Posterior cingulate gyrus (tissue), 11 donors: ENCODE data around the gene CACNA1G.

Experiments used
- DNase-seq, 10 donors: peaks; one replicate each; pipeline versions ENCODE4 v3.0.0 to v3.0.0-alpha.2; 2020 to 2021; ENCODE audit warnings: mixed read lengths in 3 of 10
- intact Hi-C: fragments of 100-400 bp; cut with DNase I; formaldehyde crosslinking; loops from one replicate; pipeline ENCODE4 v1.15.1; 2023

Gene CACNA1G

DNA sequence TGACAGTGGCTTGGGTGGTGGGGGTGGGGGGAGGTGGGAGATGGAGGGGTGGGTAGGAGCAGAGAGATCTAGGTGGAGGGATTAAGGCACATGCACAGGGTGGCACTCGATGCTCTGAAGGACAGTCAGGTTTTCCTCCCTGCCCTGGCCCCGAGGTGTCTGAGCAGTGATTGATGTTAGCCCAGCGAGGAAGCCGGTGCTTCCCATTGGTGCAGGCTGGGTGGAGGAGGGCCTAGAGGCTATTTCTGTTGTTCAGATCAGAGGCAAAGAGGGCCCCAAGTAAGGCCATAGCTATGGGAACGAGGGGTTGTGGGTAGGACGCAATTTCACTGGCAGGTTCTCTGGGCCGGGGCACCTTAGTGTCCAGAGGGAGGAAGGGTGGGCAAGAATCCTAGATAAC is 23.1 kb downstream of the CACNA1G start:
- no peak for DNase-seq
- intact Hi-C loops, result no loop called here

GRCh38 chr17:50584116-50584515 is 23.6 kb downstream of the CACNA1G start:
- DNase-seq, result no peak
- intact Hi-C loops, result no loop called here

DNA sequence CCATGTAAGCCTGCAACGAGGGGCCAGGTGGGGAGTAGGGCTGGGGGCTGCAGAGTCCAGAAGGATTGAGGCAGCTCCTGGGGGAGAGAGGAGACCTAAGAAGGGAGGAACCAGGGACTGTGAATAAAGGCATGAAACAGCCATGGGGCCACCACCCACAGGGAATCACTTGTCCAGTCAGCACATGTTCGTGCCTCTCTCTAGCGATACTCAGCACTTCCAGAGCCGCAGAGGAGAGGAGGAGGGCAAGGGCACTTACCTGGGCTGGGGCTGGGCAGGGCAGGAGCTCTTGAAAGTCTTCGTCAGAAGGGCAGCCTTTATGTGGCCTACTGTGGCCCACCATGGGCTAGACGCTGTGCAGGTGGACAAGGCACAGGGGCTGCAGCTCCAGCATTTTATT is 24.2 kb downstream of the CACNA1G start:
- intact Hi-C loops, result no loop called here
- DNase-seq, result no peak

DNA sequence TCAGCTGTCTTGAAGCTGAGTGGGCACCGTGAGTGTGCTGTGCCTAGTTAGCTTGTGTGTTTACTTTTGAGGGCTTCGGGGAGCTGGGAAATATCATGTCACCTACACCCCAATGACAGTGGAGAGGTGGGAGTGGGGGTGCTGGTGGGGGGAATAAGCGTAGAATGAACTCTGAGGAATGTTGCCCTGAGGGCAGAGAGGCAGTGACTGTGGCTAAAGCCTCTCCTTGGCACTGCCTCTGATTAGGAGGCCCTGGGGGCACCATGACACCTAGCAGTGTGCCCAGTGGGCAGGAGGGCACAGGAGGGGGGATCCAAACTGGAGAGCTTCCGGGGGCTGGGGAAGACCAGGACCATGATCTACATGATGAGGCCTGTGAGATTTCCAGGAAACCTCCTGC is 24.8 kb downstream of the CACNA1G start:
- intact Hi-C loops, result no loop called here
- DNase-seq, result no peak

DNA sequence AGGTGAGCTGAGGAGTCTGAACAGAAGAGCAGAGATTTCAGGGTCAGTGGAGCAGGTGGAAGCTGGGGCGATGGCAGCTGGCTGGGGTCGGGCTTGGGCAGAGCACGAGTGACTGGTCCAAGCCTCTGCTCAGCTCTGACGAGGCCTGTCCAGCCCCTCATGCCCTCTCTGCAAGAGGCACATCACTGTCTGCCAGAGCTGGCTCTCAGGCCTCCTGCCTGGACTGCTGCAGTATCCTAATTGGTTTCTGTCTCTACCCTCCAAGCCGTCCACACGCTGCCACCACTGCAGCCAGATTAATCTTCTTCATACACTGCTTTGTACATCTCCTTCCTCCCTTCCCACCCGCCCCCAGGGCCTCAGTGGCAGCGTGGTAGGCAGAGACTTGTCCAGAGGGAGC is 25.4 kb downstream of the CACNA1G start:
- DNase-seq, result no peak
- intact Hi-C loops, result no loop called here

DNA sequence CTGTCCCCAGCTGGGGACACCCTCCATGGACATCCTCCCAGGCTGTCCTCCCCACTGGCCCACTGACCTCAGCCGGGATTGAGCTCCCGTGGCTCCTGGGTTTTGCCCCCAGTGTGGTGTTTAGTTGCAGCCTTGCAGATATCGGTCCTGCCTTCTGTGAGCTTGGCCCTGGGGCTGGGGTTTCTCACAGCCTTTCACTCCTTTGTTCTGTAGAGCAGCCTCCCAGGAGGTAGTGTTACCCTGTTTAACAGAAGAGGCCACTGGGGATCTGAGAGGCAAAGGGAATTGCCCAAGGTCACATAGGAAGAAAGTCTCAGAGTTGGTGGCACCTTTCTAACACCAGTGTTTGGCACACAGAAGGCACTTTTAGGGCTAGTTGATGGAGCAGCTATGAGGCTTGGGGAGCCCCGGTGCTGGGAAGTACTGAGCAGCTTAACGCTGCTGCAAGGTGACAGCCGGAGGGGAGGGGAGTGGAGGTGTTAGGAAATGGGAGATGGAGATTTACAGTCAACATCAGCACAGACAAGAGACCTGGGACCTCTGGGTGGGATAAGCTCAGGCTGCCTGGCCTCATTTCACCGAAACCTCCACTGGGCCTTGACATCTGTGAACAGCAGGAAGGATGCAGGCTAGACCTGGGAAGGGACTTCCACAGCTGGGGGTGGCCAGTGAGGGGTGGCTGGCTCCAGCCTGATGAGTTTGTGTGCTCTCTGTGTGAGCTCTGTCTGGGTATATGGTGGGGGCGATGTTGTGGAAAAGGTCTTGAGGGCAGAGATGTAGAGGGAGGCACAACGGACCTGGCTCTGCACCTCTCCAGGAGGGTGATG is 26.1 kb downstream of the CACNA1G start:
- DNase-seq, result no peak

DNA sequence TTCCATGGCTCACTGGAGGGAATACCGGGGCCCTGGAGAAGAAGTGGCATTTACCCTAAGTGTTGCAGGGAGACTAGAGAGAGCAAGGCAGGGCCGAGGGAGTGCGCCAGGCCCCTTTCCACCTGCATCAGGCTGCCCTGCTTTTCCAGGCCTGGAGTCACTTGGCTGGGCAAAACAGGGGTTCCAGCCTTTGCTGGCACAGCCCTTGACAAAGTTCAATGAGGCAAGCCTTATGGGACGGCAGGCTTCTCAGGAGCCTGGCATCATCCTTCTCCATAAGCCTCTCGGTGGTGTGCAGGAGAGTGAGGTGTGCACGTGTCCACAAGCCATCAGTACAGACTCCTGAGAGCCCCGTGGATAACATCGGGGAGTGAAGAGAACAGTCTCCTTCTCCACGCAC is 27.1 kb downstream of the CACNA1G start:
- DNase-seq, result no peak
- intact Hi-C loops, result no loop called here

More for the DNA sequence above, 26.1 kb downstream of the CACNA1G start:
- intact Hi-C loops, result no loop called here

DNA sequence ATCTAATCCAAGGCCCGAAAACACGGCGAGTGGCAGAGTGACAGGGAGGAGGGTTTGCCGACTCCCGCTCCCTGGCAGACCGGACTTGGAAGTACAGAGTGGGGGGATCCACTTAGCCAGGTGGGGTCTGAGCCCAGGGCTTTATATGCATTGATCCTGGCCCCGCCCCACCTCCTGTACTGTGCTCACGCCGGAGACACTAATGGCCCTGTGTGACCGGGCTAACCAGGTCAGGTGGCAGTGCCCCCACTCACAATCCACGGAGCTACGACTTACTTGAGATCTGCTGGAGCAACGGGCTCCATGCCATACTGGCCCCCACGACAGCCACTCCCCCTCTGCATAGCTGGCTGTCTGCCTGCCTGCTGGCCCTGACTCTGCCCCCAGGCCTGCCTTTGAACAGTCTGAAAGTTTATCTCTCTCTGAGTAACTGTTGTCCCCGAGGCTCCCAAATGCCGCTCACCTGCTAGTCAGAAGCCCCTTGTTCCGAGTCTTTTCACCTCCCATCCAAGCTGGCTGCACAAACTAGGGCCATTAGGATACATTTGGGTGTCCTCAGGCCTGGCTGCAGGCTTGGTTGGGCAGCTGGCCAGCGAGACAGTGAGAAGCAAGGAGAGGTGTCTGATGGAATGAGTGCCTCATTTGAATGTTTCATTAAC is 28.0 kb downstream of the CACNA1G start:
- DNase-seq, result no peak
- intact Hi-C loops, result no loop called here

GRCh38 chr17:50589095-50589705 is 28.7 kb downstream of the CACNA1G start:
- intact Hi-C loops, result no loop called here
- DNase-seq, result no peak

DNA sequence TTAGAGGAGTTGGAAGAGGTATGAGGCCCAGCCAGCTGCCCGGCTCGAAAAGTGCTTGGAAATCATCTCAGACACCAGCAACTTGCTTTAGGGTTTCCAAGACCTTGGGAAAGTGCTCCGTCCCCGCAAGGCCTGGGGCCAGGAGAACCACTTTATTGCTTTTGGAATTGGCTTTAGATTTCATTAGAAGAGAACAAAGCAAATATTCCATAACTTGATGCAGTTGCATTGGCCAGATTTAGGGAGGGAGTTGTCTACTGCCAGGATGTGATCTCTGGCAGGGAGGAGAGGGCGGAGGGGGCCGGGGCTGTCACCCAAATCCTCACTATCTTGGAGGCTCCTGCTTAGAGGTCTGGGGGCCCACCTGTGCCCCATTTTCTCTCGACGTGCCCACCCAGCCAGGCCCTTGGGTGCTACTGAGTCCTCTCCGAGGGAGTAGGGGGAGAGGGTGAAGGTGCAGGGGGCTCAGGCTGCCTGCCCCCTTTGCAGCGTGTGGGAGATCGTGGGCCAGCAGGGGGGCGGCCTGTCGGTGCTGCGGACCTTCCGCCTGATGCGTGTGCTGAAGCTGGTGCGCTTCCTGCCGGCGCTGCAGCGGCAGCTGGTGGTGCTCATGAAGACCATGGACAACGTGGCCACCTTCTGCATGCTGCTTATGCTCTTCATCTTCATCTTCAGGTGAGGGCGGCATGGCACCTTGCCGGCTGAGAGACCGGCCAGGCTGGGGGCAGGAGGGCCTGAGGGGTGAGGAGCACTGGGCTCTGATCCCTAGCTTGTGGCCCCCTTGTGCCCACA is 30.6 kb downstream of the CACNA1G start:
- intact Hi-C loops, result no loop called here
- no peak for DNase-seq

- intact Hi-C loops, result no loop called here
- DNase-seq, result no peak
Observed at GRCh38 chr17:50593321-50593720, 32.8 kb downstream of the CACNA1G start.

- intact Hi-C loops, result no loop called here
- DNase-seq, result no peak
Observed at GRCh38 chr17:50594128-50594823, 33.8 kb downstream of the CACNA1G start.

- DNase-seq, result no peak
- intact Hi-C loops, result no loop called here
Observed at GRCh38 chr17:50594892-50595291, 34.4 kb downstream of the CACNA1G start.

DNA sequence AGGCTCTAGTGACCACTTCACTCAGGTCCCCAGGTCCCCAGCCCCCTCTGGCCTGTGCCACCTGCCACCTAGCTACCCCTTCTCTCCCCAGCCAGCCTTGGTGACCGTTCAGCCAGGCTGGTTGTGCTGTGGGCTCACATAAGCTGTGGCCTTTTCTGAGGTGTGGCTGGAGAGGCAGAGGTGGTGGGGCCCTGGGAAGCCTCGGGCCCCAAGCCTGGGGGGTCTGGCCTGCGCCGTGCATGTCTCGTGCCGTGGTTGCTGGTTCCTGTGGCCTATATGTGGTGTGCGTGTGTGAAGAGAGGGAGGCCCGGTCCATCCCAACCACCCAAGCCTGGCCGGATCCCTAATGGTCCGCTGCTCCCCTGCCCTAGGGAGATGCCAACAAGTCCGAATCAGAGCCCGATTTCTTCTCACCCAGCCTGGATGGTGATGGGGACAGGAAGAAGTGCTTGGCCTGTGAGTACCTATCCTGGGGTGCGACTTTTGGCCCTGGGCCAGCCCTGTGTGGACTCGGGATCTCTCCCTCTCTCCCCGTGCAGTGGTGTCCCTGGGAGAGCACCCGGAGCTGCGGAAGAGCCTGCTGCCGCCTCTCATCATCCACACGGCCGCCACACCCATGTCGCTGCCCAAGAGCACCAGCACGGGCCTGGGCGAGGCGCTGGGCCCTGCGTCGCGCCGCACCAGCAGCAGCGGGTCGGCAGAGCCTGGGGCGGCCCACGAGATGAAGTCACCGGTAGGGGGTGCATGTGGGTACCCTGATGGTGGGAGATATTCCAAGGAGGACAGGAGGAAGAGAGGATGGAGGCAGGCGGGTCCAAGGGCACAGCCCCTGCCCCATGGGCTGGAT is 35.9 kb downstream of the CACNA1G start:
- intact Hi-C loops, result no loop called here
- no peak for DNase-seq

DNA sequence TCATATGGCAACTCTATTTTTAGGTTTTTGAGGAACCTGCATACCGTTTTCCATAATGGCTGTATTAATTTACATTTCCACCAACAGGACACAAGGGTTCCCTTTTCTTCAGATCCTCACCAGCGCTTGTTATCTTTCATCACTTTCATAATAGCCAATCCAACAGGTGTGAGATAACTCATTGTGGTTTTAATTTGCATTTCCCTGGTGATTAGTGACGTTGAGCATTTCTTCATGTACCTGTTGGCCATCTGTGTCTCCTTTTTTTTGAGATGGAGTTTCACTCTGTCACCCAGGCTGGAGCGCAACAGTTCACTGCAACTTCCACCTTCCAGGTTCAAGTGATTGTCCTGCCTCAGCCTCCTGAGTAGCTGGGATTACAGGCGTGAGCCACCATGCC is 38.0 kb downstream of the CACNA1G start:
- DNase-seq, result no peak
- intact Hi-C loops, result no loop called here

- peak in 1 of 10 donors; percentile 62 for DNase-seq
Observed at GRCh38 chr17:50599606-50600005, 39.1 kb downstream of the CACNA1G start.

GRCh38 chr17:50601823-50602375 is 41.4 kb downstream of the CACNA1G start:
- no peak for DNase-seq
- intact Hi-C loops, result no loop called here

More at GRCh38 chr17:50599606-50600005, 39.1 kb downstream of the CACNA1G start:
- intact Hi-C loops, result no loop called here

GRCh38 chr17:50602836-50603235 is 42.3 kb downstream of the CACNA1G start:
- intact Hi-C loops, result no loop called here

DNA sequence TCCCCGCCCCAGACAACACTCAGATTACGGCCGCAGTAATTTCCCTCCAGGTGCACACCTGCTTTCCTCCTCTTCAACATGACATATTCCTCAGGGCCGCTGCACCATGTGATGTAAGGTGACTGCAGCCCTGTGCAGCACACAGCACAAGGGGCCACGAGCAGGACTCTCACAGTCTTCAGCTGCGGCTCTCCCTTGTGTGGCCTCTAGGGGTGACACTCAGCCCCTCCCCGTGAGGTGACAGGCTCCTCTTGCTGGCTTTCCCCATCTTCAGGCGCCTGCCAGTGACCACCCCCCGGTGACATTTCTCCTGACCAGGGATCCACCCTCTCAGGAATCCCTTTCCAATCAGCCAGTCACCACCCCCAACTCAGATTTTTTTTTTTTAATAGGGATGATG is 42.8 kb downstream of the CACNA1G start:
- no peak for DNase-seq
- intact Hi-C loops, result no loop called here

More at GRCh38 chr17:50602836-50603235, 42.3 kb downstream of the CACNA1G start:
- DNase-seq, result no peak
